CD4-positive, alpha-beta T cell treated with Interleukin-4 for 4 hours (primary cell): ENCODE results near the gene ERC1.
"Not testable (repeated sequence)": the region's sequence is repeated elsewhere in the genome, so short reads cannot be mapped to it uniquely, and the experiment has no call there.

Source experiments
- DNase-seq: peaks from one replicate; pipeline ENCODE4 v3.0.0-alpha.2; 2020

The ERC1 gene

GRCh38 chr12:988646-989045 is 2.4 kb upstream of the ERC1 start:
- no peak for DNase-seq

- DNase-seq = no peak
Observed at GRCh38 chr12:989051-989450, 2.0 kb upstream of the ERC1 start.

GRCh38 chr12:989751-990660 is 1.0 kb upstream of the ERC1 start:
- DNase-seq = peak; percentile 36

GRCh38 chr12:991350-992333 is 619 bp downstream of the ERC1 start:
- DNase-seq = peak; percentile 26

GRCh38 chr12:992647-993046 is 1.6 kb downstream of the ERC1 start:
- no peak for DNase-seq

GRCh38 chr12:996881-997280 is 5.9 kb downstream of the ERC1 start:
- no peak for DNase-seq

GRCh38 chr12:997505-997904 is 6.5 kb downstream of the ERC1 start:
- DNase-seq = no peak

- no peak for DNase-seq
Observed at GRCh38 chr12:998020-998874, 7.2 kb downstream of the ERC1 start.

- not testable (repeated sequence) for DNase-seq
Observed at GRCh38 chr12:999736-1000135, 8.7 kb downstream of the ERC1 start.

- DNase-seq = no peak
Observed at GRCh38 chr12:1001507-1001906, 10.5 kb downstream of the ERC1 start.

- no peak for DNase-seq
Observed at GRCh38 chr12:1003600-1004271, 12.7 kb downstream of the ERC1 start.

GRCh38 chr12:1006255-1006654 is 15.2 kb downstream of the ERC1 start:
- no peak for DNase-seq

- DNase-seq = no peak
Observed at GRCh38 chr12:1007276-1007675, 16.3 kb downstream of the ERC1 start.

- no peak for DNase-seq
Observed at GRCh38 chr12:1007994-1008393, 17.0 kb downstream of the ERC1 start.

GRCh38 chr12:1011091-1011490 is 20.1 kb downstream of the ERC1 start:
- DNase-seq = no peak

- no peak for DNase-seq
Observed at GRCh38 chr12:1013618-1014489, 22.8 kb downstream of the ERC1 start.

GRCh38 chr12:1019283-1019682 is 28.3 kb downstream of the ERC1 start:
- no peak for DNase-seq

- no peak for DNase-seq
Observed at GRCh38 chr12:1020389-1020788, 29.4 kb downstream of the ERC1 start.

GRCh38 chr12:1022032-1022970 is 31.3 kb downstream of the ERC1 start:
- no peak for DNase-seq

GRCh38 chr12:1030779-1031178 is 39.8 kb downstream of the ERC1 start:
- DNase-seq = no peak
